ENCODE measurements around the gene FRMD4A.

Gene FRMD4A

DNA sequence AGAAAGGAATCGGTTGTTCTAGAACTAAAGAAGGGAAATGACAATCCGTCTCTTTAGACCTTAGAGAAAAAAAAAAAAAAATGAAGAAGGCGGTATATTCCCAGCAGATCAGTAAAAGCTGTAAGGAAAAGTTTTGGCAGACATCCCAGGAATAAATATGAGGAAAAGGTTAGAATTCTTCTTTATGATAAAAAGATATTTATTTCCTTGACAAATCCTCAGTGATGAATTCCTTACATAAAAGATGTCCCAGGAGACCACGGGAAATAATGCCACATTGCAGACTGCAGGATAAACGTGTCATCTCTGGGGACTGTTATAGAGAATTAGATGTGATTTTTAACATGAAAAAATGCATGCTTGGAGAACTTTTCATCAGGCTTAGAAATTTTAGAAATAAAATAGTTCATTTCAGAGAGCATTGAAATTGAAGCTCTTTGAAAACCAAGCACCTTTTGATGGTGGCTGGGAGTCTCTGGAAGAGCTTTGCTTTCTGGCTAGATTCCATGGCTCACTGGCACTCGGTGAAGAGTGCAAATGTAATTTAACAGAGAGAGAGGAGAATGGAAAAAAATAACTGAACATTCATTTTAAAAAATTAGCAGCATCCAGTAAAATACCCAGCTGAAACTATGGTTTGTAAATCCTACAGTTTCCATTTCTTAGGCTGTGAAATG lies 645.8 kb downstream of the FRMD4A start:
- DNase-seq, result peak; percentile 93

DNA sequence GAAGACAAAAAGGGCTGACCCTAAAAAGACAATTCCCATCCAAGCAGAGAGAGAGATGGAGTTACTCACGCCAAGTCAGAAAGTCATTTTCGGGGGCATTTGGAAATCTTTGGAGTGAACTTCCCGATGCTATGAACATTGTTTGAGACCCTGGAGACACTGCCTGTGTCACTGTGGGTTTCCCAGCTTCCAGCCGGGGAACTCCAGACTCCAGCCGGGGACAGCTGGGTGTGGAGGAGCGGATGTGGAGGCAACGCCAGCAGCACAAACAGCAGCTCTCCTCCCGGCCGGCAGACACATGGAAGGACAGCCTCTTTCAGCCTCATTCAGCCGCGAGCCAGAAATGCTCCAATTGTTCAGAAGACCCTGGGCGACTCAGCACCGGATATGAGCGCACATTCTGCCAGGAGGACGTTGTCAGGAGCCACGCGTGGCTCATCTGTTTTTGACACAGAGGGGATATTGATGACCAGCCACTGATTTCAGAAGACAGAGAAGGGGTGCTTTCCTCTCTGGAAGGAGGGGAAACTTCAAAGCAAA lies 646.4 kb downstream of the FRMD4A start:
- DNase-seq, result peak; percentile 90

DNA sequence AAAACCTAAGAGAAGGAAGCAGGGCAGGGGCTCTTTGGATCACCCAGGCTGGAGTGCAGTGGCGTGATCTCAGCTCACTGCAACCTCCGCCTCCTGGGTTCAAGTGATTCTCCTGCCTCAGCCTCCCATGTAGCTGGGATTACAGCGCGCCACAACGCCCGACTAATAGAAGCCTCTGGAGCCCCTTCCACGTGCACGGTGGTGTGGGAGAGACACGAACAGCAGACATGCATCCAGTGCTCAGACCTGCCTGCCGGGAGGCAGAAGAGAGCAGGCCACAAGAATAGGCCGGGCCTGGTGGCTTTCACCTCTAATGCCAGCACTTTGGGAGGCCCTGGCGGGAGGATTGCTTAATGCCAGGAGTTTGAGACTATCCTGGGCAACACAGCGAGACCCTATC lies 647.7 kb downstream of the FRMD4A start:
- DNase-seq, result no peak

DNA sequence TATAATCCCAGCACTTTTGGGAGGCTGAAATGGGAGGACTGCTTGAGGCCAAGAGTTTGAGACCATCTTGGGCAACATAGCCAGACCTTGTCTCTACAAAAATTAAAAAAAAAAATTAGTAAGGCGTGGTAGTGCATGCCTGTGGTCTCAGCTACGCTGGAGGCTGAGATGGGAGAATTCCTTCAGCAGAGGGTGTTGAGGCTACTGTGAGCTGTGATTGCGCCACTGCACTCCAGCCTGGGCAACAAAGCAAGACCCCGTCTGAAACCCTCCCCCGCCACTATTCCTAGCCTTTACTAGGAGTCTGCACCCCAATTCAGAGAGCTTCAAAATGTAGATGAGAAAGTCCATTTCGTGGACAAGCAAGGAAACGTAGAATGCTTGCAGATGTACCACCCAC lies 648.8 kb downstream of the FRMD4A start:
- peak; percentile 53 for DNase-seq

DNA sequence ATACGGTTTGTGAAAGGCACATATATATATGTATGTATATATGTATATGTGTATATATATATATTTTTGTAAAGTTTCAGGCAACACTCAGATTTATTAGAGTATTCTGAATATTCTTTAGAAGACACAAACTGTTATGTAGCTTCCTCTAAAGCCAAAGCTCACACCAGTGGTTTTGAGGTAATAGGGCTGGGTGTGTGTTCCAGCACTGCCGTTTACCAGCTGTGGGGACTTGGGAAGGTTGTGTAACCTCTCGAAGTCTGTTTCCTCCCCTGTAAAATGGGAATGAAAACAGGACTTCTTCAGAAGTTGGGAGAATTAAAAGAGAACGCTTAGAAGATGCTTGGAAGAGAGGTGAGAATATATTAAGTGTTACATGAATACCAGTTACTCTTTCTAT lies 649.2 kb downstream of the FRMD4A start:
- no peak for DNase-seq

DNA sequence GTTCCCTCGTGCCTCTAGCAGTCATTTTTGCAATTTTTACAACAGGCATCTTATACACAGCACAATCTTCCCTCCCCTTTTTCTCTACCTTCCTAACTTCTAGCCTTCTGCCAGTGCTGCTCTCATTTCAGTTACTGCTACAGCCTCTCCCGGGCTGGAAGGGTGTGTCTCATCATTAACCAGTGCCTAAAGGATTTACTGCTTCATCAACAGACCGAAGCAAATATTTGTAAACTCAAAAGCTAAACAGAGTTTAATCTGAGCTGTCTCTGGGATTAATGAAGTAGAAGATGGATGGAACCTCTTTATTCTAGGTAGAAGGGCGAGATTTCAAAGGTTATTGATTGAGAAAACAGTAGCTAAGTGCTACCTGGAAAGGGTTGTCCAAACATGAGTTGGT lies 649.6 kb downstream of the FRMD4A start:
- no peak for DNase-seq

DNA sequence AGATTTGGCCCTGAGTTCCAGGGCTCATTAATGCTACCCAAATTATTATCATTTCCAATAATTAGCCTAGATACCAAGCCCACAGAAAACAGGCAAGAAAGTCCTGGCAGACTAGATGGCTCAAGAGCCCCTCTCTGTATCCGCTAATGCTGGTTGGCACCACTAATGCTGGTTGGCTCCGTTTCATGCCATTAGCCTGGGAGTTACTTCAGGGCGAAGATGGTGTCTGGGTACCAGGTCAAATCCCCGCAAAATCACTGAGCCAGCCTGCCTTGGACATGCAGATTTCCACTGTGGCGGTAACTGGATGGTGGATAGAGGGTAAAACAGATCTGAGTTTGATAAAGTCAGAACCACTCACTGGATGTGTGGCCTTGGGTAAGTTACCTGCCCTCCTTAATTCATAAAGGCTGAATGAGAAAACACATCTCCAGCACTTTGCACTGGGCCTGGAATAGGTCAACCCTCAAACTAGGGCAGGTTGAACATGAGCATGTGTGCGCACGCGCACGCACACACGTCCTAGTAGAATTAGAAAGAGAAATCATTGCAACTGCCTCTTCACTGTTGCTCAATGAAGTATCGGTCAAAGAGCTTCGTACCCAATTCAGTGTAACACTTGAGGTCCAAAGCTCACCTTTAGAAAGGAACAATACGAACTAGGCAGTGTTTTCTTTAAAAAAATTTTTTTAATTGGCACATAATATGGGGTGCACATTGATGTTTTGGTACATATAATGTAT lies 652.5 kb downstream of the FRMD4A start:
- no peak for DNase-seq

DNA sequence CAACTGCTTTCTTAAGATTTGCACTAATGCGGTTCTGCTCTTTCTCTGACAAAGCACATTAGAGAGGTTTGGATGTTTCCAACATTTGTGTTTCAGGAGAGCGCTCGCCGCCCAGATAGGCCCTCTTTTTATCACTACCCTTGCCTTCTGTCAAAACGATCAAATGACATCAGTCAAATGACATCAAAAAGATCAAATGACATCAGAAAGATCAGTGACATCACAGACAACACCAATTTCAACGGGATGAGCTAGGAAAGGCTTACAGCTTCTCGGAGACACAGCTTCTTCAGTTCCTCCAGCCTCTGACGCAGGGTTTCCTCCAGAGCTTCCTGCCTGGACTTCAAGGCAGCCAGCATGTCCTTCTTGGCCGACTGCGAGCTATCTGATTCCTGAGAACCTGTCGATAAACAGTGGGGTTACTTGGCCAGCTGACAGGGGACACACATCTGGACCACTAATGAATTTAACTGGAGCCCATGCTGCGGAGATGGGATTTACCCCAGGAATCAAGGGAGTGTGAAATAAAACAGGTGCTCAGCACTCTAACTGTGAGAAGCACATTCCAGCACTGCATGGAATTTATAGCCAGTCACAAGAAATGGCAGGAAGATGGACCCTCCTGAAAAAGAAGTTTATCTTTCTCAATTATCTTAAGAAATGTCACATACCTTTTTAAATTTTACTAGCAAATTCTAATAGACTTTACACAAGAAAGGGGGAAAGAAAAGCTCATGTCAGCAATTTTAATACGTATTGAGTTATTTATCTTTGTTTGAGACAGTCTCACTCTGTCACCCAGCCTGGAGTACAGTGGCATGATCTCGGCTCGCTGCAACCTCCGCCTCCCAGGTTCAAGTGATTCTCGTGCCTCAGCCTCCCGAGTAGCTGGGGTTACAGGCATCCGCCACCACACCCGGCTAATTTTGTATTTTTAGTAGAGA lies 655.8 kb downstream of the FRMD4A start:
- DNase-seq, result no peak

DNA sequence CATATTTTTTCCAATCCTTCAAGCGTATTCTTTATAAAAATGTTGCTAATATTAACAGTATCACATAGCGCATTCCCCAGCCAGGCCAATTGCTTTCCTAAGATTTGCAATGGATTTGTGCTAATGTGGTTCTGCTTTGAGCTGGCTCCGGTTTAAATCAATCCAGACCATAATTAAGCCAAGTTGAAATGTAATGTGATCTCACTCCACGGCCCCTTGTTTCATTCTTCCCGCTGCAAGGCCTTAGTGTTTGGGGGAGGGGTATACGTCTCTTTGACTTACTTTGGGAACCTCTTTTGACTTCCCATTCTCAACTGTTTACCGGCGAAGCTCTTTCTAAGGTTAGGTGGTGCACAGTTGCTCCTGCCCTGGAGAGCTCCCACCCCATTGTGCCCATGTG lies 657.6 kb downstream of the FRMD4A start:
- DNase-seq, result peak; percentile 58

DNA sequence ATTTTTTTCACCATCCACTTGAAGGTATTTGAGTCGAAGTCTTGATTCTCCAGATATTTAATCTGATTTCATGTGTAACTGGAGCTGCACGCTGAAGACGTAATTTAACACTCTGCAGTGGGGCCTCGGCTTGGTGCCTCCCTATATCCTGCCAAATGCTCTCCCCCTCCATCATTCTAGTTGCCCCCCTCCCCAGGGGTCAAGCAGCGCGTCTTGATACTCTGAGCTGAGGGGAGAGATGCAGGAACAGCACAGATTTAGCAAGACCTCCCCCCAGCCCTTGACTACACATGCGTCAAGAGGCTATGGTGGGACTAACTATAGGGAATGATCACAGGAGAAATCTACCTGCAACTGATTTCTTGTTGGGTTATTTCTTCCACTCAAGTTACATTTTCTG lies 658.2 kb downstream of the FRMD4A start:
- no peak for DNase-seq

DNA sequence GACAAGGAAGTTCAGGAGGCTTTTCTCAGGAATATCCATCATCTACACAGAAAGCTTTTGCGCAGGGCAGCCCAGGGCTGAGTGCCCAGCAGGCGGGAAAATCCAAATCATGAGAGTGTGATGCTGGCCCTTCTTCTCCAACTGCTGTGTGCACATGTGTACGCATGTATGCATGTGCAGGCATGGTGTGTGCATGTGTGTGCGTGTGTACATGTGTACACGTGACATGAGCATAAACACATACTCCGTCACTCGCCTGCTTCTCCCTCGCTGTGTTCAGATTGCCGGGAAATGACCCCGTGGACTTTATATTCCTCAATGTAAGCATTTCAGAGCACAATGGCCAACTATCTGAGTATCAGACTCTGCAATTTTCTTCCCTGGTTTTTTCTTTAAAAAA lies 658.8 kb downstream of the FRMD4A start:
- DNase-seq, result no peak

DNA sequence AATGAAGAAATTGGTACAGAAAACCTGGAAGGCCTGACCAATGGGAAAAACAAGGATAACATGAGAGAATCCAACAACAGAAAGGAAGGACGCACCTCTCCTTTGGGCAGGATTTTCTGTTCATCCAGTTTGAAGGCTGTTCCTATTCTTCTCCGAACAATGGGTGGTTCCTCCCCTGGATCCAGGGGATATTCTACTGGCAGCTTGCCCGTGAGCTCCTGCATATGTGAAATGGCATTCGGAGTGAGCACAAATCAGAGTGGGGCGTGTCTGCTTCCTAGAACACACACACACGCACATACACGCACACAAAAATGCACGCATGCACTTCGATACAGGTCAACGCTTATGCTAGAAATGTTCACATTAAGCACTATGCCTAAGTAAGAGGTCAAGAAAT lies 660.4 kb downstream of the FRMD4A start:
- no peak for DNase-seq

DNA sequence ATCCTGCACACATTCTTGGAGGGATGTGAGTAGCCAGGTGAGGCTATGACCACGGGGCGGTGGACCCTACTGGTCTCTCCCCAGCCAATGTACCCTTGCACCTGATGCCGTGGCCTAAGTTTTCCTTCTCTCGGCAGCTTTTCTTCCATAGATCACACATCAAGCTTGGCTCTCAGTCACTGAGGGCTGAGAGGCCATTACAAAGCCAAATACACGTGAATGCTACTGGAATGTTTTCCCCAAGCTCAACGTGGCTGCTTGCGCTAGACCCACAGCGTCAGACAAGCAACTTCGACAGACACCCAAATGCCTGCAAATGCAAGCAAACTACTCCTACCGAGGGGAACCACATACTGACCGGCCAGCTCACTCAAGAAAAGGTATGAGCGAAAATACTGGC lies 660.8 kb downstream of the FRMD4A start:
- no peak for DNase-seq

DNA sequence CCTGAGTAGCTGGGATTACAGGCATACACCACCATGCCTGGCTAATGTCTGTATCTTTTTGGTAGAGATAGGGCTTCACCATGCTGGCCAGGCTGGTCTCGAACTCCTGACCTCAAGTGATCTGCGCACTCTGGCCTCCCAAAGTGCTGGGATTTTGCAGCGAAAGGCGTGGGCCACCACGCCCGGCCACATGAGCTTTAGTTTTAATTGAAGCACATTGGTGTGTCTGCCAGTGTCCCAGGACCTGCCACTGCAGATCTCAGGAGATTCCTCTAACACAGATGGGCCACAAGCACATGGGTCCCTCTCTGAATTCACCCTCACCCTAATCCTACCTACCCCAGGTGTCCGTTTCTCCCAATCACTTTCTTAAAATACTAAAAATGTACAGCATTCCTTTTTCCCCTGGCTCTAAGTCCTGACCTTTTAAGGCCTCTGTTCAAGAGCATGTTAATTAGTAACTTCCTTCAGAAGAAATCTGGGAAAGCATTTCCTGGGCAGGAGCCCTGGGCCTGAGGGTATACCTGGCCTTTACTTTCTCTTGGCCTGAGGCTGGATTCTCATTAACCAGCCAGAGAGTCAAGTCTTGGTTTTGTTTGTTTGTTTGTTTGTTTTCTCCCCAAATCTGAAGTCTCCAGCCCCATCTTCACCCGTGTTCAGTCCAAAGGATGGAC lies 661.4 kb downstream of the FRMD4A start:
- DNase-seq, result no peak

DNA sequence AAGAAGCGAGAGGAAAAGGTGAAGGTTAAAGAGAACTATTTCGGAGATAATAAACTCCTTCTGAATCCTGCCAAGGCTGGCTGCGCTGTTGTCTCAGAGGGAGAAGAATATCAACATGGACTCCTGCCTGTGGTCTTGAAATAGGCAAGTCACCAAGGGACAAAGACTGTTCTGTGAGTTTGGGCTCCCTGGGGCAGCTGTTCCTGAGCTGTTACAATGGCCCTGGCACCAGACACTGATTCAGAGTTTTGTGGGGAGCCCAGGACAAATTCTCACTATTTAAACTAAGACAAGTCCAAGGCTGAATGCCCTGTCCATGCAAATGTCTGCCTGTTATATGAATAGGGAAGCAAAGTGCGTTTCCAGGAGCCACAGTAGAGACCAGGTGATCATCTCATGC lies 662.6 kb downstream of the FRMD4A start:
- DNase-seq, result no peak

DNA sequence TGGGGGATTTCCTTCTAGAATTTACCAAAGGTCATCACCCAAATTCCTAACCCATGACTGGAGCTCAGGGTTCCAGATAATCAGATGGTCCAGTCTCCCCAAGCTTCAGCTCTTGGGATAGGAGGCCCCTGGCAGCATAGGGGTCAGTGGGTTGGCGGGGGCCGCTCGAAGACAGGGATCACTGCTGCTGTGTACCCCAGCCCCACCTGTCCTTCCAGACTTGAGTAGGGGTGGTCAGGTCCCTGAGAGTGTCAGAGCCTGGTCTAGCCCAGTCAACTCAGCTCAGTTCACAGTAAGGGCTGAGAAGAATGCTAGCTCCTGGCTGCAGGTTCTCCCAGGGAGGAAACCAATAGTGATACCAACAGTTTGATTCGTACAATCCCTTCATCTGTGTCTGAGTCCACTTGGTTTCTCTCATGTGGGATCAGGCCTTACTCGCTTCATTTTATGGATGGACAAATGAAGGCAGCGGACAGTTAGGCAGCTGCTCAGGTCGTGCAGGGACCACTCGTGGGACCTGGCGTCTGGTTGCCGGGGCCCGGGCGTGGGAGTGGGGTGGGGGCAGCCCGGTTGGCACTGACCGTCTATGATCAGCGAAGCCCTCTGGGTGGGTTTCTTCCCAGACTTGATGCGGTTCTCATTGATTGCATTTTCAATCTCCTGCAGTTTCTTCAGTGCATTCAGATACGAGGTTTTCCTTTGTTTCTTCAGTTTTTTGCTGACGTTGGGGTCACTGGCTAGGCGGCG lies 665.0 kb downstream of the FRMD4A start:
- DNase-seq, result no peak

DNA sequence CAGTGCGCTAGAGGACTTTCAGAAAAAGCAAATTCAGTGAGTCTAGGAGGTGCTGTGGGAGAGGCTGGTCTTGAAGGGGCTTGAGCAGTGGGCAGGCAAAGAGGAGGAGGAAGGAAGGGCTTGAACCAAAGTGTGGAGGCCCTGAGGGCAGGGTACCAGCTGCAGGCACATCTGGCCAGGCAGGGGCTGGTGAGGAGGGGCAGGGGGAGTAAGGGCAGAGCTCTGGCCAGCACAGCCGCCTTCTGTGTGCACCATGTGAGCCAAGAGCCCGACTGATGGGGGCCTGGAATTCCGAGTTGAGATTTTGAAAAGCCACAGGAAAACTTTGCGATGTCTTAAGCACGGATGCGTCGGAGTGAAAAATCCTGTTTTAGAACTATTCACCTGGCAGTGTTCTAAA lies 669.5 kb downstream of the FRMD4A start:
- no peak for DNase-seq

DNA sequence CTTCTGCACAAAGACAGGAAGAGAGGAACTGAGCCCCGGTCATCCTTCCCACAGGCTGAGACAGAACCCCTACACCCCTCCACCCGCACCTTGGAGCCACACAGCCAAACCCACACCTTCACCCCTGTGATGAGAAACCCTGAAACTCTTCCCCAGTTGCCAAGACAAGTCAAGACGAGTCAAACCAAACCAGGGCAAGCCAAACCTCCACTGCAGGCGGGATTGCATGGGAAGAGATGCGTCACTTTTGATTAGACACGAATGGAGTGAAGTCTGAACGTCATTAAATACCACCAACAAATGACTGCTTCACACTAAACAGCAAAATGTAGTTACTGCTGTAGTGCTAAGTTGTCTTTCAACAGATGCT lies 670.2 kb downstream of the FRMD4A start:
- DNase-seq, result peak; percentile 73

DNA sequence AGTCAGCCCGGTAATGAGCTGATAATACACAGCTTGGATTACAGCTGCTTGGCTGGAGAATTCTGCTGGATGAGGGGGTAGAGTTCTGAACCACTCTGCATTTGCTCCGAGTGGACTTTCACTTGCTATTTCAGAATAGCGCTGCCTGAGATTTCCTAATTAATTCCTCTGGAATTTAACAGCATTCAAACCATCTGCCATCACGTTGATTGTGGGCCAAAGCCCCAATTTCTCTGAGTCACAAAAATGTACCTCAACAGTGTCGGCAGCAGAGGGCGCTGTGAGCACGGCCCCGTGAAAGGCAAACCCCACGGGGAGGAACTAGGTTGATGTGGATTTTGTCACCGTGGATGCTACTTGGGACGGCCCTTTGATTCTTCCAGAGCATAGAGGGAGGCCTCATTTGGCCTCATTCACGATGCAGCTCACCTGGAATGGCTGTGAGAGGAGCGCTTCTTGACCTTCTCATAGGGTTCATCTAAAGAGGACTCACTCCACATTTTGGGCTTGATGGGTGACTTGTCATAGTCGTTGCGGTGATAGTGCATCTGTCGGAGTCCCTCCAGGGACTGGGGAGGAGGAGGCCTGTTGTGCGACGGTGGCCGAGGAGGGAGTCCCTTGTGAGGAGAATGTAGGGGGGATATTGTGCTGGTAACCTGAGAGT lies 670.7 kb downstream of the FRMD4A start:
- DNase-seq, result peak; percentile 70

DNA sequence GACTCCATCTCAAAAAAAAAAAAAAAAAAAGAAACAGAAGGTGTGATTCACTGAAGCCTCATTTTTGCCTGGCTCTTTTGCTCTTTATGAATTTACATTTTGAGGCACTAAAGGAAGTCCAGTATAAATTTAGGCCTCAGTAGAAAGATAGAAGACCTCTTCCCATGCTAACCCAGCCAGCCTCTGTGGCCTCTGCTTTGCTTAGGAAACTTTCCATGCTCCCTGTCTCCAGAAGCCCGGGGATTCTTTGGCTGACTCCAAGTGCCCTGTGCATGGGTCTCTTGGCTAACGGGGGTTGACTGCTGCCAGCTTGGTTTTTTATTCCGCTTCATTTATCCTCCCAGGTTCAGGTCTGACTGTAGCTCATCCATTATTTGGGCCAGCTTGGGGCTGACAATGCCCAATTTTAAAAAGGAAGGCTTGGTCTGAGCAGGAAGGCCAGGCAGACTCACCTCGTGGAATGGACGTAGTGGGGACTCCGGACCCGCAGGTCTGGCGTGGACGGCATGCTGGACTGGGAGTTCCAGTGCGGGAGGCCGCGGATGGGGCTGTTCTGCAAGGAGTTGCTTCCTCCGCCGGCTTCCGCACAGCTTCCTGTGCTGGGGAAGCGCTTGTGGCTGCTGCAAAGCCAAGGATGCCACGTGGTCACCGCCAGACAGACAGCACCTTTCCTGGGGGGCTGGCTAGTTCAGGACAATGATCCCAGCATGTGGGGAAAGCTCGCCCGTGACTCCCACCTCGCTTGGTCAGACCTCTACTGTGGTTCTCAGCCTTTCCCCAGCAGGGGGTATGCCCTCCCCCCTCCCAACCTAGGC lies 671.6 kb downstream of the FRMD4A start:
- DNase-seq, result no peak

DNA sequence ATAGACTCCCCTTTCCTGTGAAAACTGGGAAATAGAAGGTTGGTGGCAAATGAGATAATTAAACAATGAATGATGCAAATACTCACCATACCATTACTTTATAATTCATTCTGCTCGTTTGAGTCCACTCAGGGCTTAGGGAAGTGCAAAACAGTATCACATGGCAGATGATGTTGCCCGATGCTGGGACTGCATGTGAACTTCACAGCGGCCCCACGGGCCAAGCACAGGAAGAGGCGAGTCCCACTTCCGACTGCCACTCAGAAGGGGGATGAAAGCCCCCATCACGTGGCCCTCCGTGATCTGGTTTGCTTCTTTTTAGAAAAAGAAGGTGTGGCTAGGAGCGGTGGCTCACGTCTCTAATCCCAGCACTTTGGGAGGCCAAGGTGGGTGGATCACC lies 672.5 kb downstream of the FRMD4A start:
- no peak for DNase-seq

All from fibroblast of skin of right biceps (primary cell).